Mucosa of descending colon (tissue), 3 donors: ENCODE measurements around the gene TMIGD2. TPM values are rescaled to one million over a fixed set of nuclear protein-coding genes. Genes with fewer than 3 reads are reported as not detected.
A peak's percentile ranks its signal among the peaks of the same experiment; 100 is the strongest.
"Not testable (repeated sequence)": the region's sequence is repeated elsewhere in the genome, so short reads cannot be mapped to it uniquely, and the experiment has no call there.

Experiments used
- ATAC-seq: fragments of 200-7000 bp; cut with Tn5 transposase; one replicate; pipeline ENCODE4 v1.9.1; 2020; ENCODE audit warnings: mild to moderate bottlenecking, moderate library complexity
- DNase-seq, 3 donors: peaks; one replicate each; pipeline ENCODE4 v3.0.0-alpha.2; 2020
- H3K36me3 ChIP-seq: fragments of 200-600 bp; one replicate; pipeline ENCODE4 v1.8.0; 2021; ENCODE audit warnings: low read depth, mild to moderate bottlenecking
- H3K4me1 ChIP-seq: fragments of 200-600 bp; one replicate; pipeline ENCODE4 v1.8.0; 2021; ENCODE audit warnings: low read depth, mild to moderate bottlenecking
- H3K4me3 ChIP-seq: fragments of 200-600 bp; one replicate; pipeline ENCODE4 v1.8.0; 2021; ENCODE audit warnings: mild to moderate bottlenecking
- H3K9me3 ChIP-seq: fragments of 200-600 bp; one replicate; pipeline ENCODE4 v1.8.0; 2021; ENCODE audit warnings: mild to moderate bottlenecking
- intact Hi-C, 2 donors: fragments of 100-400 bp; cut with DNase I in 1 of 2; cut with micrococcal nuclease in 1 of 2; formaldehyde crosslinking; loops; one replicate each; pipeline versions ENCODE4 v1.11.0 to v1.11.1; 2022; cut with DNase I, micrococcal nuclease
- total RNA-seq, 3 donors: library from RNA; stranded (reverse); fragmentation: NEBNext Ultra II Directional in 2 of 3; extraction: Animal tissue kit (Norgen Biotek cat#: 25700) in 2 of 3; gene quantifications; one replicate each; pipeline versions ENCODE4 v1.2.1 to v1.2.4, GENCODE V29; 2021 to 2023
- TF ChIP-seq, protein P1 (sequence below): fragments of 200-600 bp; IDR thresholded peaks from one replicate; pipeline ENCODE4 v1.8.0; 2022; ENCODE audit warnings: antibody characterized with exemption, mild to moderate bottlenecking
- donor health status: DM: no; HTN: no; CAD: no; lungs with moderate emphysema.
- donor health status: DM: no; HTN: no; CAD: no.
- donor health status: DM: no; HTN: yes; CAD: no.

The TMIGD2 gene
- total RNA-seq, 3 donors from 2014 or later = 0.46 to 1.3 (median 1.2) TPM

DNA sequence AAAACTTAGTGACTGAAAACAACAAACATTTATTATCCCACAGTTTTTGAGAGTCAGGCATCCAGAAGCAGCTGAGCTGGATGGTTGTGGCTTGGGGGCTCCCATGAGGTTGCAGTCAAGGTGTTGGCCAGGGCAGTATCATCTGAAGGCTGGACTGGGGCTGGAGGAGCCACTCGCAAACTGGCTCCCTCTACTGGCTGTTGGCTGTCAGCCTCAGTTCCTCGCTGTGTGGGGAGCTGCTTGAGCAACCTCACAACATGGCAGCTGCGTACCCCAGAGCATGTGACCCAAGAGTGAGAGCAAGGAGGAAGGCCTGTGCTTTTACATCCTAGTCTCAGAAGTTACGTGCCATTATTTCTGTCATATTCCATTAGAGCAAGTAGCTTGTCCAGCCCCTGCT is 45.6 kb downstream of the TMIGD2 start:
- ATAC-seq = no peak
- H3K36me3 ChIP-seq = peaks cover 13% of the 10 kb centered on the region
- H3K4me3 ChIP-seq = no peak overlapping the region
- no peak for DNase-seq
- intact Hi-C loops = no loop called here
- TF ChIP-seq, protein P1, sequence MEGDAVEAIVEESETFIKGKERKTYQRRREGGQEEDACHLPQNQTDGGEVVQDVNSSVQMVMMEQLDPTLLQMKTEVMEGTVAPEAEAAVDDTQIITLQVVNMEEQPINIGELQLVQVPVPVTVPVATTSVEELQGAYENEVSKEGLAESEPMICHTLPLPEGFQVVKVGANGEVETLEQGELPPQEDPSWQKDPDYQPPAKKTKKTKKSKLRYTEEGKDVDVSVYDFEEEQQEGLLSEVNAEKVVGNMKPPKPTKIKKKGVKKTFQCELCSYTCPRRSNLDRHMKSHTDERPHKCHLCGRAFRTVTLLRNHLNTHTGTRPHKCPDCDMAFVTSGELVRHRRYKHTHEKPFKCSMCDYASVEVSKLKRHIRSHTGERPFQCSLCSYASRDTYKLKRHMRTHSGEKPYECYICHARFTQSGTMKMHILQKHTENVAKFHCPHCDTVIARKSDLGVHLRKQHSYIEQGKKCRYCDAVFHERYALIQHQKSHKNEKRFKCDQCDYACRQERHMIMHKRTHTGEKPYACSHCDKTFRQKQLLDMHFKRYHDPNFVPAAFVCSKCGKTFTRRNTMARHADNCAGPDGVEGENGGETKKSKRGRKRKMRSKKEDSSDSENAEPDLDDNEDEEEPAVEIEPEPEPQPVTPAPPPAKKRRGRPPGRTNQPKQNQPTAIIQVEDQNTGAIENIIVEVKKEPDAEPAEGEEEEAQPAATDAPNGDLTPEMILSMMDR = no peak
- H3K4me1 ChIP-seq = no peaks in the 10 kb centered on the region
- H3K9me3 ChIP-seq = peaks cover 5% of the 10 kb centered on the region

DNA sequence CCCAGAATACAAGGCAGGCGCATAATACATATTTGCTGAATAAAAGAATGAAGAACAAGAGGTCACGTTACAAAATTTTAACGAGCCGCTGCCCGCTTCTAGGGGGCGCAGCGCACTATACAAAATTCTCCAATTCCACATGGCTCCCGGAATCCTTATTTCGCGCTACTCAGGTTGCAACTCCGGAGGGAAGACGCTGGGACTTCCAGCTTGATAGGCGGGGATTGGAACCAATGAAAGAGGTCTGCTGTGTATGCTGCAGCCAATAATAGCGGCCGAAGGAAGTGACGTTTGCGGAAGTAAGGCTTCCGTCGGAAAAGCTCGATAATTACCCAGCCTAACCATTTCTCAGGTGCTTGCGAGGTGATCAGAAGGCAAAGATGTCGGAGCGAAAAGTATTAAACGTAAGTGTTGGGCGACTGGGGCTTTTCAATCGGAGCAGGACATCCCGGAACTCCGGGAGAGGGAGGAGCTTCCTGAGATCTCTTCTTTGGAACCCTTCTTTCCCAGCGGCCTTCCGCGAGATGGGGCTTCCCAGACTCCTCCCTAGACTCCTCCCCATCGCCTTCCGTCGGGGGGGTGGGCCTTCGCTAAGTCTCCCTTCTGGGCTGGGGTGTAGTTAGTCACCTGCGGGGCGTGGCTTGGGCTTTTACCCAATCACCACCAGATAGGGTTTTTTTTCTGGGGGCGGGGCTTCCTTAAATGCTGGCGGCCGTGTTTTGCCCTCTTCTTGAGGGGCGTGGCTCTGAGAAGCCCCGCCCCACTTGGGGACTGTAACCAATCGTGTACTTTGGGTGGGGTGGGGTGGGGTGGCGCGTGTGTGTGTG is 55.2 kb downstream of the TMIGD2 start, which contains the start of gene YJU2:
TSS of gene YJU2 (plus strand) at position 314 of the 827 bp plus-strand sequence. CDS start at position 381, 67 bp downstream.
- peak within 1 kb of the TSS; percentile 42 for H3K4me3 ChIP-seq
- intact Hi-C loops = no loop called here
- H3K36me3 ChIP-seq = peaks cover 3% of the 10 kb centered on the region
- peaks cover 5% of the 10 kb centered on the region for H3K9me3 ChIP-seq
- peak; percentile 99 for ATAC-seq
- H3K4me1 ChIP-seq = peaks cover 4% of the 10 kb centered on the region
- TF ChIP-seq, protein P1 = no peak
- peak; percentile 97 to 100 (median 99) for DNase-seq

DNA sequence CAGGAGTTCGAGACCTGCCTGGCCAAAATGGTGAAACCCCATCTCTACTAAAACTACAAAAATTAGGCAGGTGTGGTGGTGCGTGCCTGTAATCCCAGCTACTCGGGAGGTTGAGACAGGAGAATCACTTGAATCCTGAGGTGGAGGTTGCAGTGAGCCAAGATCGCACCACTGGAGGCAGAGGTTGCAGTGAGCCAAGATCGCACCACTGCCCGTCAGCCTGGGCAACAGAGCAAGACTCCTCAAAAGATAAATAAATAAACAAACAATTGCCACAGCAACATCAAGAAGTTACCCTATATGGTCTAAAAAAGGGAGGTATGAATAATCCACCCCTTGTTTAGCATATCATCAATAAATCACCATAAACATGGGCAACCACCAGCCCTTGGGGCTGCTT is 56.3 kb downstream of the TMIGD2 start:
- H3K4me3 ChIP-seq, intact Hi-C loops, H3K36me3 ChIP-seq, H3K4me1 ChIP-seq, ATAC-seq, DNase-seq: not testable (repeated sequence)
- H3K9me3 ChIP-seq = peaks cover 14% of the 10 kb centered on the region

Other genes starting within 250 kb of the TMIGD2 start
- 100 to 1,000 TPM; 104 to 115 (median 112) TPM for gene ZBTB7A, start 235.5 kb downstream of the TMIGD2 start, total RNA-seq
- gene MAP2K2, start 178.3 kb downstream of the TMIGD2 start, total RNA-seq = 100 to 1,000 TPM; 173 to 221 (median 192) TPM
- 1 to 10 TPM; 2.4 to 5.1 (median 3.4) TPM for gene CREB3L3, start 148.8 kb downstream of the TMIGD2 start, total RNA-seq
- gene SIRT6, start 119.8 kb downstream of the TMIGD2 start, total RNA-seq = 100 to 1,000 TPM in 2 of 3 donors, 10 to 100 TPM in 1; 60.9 to 138 (median 118) TPM
- 1 to 10 TPM in 2 of 3 donors, under 1 TPM in 1; 0.95 to 2.7 (median 1.3) TPM for gene ANKRD24, start 119.7 kb downstream of the TMIGD2 start, total RNA-seq
- 1 to 10 TPM; 1.1 to 5.4 (median 3.6) TPM for gene EBI3, start 72.9 kb downstream of the TMIGD2 start, total RNA-seq
- 10 to 100 TPM; 16.7 to 22.2 (median 20.0) TPM for gene YJU2, start 55.3 kb downstream of the TMIGD2 start, total RNA-seq
- 10 to 100 TPM in 2 of 3 donors, 1 to 10 TPM in 1; 4.6 to 27.8 (median 21.0) TPM for gene SHD, start 23.1 kb downstream of the TMIGD2 start, total RNA-seq
- gene FSD1, start 2.2 kb upstream of the TMIGD2 start, total RNA-seq = 1 to 10 TPM in 1 of 3 donors, under 1 TPM in 2; 0.64 to 2.0 (median 0.84) TPM
- 100 to 1,000 TPM in 2 of 3 donors, 10 to 100 TPM in 1; 91.4 to 330 (median 183) TPM for gene STAP2, start 36.4 kb upstream of the TMIGD2 start, total RNA-seq
- 10 to 100 TPM; 43.8 to 82.8 (median 49.0) TPM for gene MPND, start 41.2 kb upstream of the TMIGD2 start, total RNA-seq
- gene SH3GL1, start 98.2 kb upstream of the TMIGD2 start, total RNA-seq = 10 to 100 TPM; 31.7 to 54.9 (median 47.5) TPM
- gene CHAF1A, start 100.3 kb upstream of the TMIGD2 start, total RNA-seq = 10 to 100 TPM; 17.3 to 24.9 (median 18.1) TPM
- 100 to 1,000 TPM in 1 of 3 donors, 10 to 100 TPM in 2; 79.1 to 104 (median 96.3) TPM for gene UBXN6, start 155.4 kb upstream of the TMIGD2 start, total RNA-seq
- gene HDGFL2, start 169.9 kb upstream of the TMIGD2 start, total RNA-seq = 10 to 100 TPM; 35.6 to 49.2 (median 39.0) TPM
- 10 to 100 TPM in 1 of 3 donors, 1 to 10 TPM in 2; 2.8 to 90.0 (median 3.4) TPM for gene PLIN4, start 216.1 kb upstream of the TMIGD2 start, total RNA-seq
- gene PLIN5, start 232.8 kb upstream of the TMIGD2 start, total RNA-seq = 1 to 10 TPM; 3.2 to 6.7 (median 4.5) TPM
- gene LRG1, start 237.6 kb upstream of the TMIGD2 start, total RNA-seq = 10 to 100 TPM in 2 of 3 donors, 1 to 10 TPM in 1; 7.9 to 25.0 (median 22.8) TPM